Measurements from ENCODE around the gene PNPLA8.

DNA sequence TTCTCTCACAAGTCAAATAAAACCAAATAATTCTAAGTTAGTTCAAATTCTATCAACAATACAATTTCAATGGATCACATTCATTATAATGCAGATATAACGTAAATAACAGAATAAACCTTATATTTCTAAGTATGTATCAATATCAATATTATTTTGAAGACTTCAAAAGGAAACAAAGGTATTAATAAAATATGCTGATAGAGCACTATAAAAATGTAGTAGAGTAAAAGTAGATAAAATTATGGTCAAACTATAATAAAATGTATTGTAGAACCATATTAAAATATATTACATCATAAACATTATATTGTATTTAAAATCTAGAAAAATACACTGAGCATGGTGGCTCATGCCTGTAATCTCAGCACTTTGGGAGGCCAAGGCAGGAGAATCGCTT lies 46.2 kb downstream of the PNPLA8 start:
- no peak for TF ChIP-seq RAD21 (IDR thresholded peaks at IDR 0.05; ENCODE audit: low read depth)
- no peak for TF ChIP-seq TAF1 (IDR thresholded peaks at IDR 0.05; ENCODE audit: low read depth)
- no peak for TF ChIP-seq ZBTB7A (IDR thresholded peaks at IDR 0.05; ENCODE audit: low read depth)
- TF ChIP-seq, protein P1, sequence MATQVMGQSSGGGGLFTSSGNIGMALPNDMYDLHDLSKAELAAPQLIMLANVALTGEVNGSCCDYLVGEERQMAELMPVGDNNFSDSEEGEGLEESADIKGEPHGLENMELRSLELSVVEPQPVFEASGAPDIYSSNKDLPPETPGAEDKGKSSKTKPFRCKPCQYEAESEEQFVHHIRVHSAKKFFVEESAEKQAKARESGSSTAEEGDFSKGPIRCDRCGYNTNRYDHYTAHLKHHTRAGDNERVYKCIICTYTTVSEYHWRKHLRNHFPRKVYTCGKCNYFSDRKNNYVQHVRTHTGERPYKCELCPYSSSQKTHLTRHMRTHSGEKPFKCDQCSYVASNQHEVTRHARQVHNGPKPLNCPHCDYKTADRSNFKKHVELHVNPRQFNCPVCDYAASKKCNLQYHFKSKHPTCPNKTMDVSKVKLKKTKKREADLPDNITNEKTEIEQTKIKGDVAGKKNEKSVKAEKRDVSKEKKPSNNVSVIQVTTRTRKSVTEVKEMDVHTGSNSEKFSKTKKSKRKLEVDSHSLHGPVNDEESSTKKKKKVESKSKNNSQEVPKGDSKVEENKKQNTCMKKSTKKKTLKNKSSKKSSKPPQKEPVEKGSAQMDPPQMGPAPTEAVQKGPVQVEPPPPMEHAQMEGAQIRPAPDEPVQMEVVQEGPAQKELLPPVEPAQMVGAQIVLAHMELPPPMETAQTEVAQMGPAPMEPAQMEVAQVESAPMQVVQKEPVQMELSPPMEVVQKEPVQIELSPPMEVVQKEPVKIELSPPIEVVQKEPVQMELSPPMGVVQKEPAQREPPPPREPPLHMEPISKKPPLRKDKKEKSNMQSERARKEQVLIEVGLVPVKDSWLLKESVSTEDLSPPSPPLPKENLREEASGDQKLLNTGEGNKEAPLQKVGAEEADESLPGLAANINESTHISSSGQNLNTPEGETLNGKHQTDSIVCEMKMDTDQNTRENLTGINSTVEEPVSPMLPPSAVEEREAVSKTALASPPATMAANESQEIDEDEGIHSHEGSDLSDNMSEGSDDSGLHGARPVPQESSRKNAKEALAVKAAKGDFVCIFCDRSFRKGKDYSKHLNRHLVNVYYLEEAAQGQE (IDR thresholded peaks at IDR 0.05; ENCODE audit: low read depth), result no peak
- TF ChIP-seq, protein P2, sequence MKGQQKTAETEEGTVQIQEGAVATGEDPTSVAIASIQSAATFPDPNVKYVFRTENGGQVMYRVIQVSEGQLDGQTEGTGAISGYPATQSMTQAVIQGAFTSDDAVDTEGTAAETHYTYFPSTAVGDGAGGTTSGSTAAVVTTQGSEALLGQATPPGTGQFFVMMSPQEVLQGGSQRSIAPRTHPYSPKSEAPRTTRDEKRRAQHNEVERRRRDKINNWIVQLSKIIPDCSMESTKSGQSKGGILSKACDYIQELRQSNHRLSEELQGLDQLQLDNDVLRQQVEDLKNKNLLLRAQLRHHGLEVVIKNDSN (IDR thresholded peaks at IDR 0.05), result no peak
- TF ChIP-seq, protein P3, sequence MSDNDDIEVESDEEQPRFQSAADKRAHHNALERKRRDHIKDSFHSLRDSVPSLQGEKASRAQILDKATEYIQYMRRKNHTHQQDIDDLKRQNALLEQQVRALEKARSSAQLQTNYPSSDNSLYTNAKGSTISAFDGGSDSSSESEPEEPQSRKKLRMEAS (IDR thresholded peaks at IDR 0.05), result no peak
- no peak for TF ChIP-seq EP300 (IDR thresholded peaks at IDR 0.05; ENCODE audit: borderline replicate concordance)
- no peak for TF ChIP-seq YY1 (IDR thresholded peaks at IDR 0.05; ENCODE audit: low read depth)
- TF ChIP-seq CREB1 (IDR thresholded peaks at IDR 0.05; ENCODE audit: low read depth), result no peak
- no peak for TF ChIP-seq CEBPB (IDR thresholded peaks at IDR 0.05)

Data from Ishikawa (cell line).